ENCODE measurements around the gene PTPRG.

PTPRG gene

GRCh38 chr3:61663356-61664104, 102.2 kb downstream of the PTPRG start:
- no peak for DNase-seq

- DNase-seq = peak; percentile 36
These were observed 102.7 kb downstream of the PTPRG start for GRCh38 chr3:61664105-61664482.

GRCh38 chr3:61665121-61665520, 103.8 kb downstream of the PTPRG start:
- no peak for DNase-seq

GRCh38 chr3:61665987-61666386, 104.6 kb downstream of the PTPRG start:
- peak; percentile 27 for DNase-seq

GRCh38 chr3:61666615-61667330, 105.4 kb downstream of the PTPRG start:
- DNase-seq = peak; percentile 59

- peak; percentile 24 for DNase-seq
These were observed 106.0 kb downstream of the PTPRG start for GRCh38 chr3:61667383-61667782.

GRCh38 chr3:61667814-61668213, 106.4 kb downstream of the PTPRG start:
- DNase-seq = peak; percentile 50

GRCh38 chr3:61668317-61668864, 107.0 kb downstream of the PTPRG start:
- no peak for DNase-seq

- peak; percentile 24 for DNase-seq
These were observed 107.8 kb downstream of the PTPRG start for GRCh38 chr3:61669203-61669602.

- peak; percentile 81 for DNase-seq
These were observed 108.4 kb downstream of the PTPRG start for GRCh38 chr3:61669668-61670299.

- no peak for DNase-seq
These were observed 112.3 kb downstream of the PTPRG start for GRCh38 chr3:61673651-61674050.

- DNase-seq = no peak
These were observed 113.2 kb downstream of the PTPRG start for GRCh38 chr3:61674596-61674995.

- DNase-seq = no peak
These were observed 117.7 kb downstream of the PTPRG start for GRCh38 chr3:61679026-61679425.

GRCh38 chr3:61680617-61681016, 119.2 kb downstream of the PTPRG start:
- DNase-seq = no peak

GRCh38 chr3:61681636-61682035, 120.3 kb downstream of the PTPRG start:
- DNase-seq = no peak

GRCh38 chr3:61682671-61683548, 121.5 kb downstream of the PTPRG start:
- peak; percentile 97 for DNase-seq

GRCh38 chr3:61683549-61684236, 122.3 kb downstream of the PTPRG start:
- DNase-seq = peak; percentile 36

GRCh38 chr3:61684386-61684785, 123.0 kb downstream of the PTPRG start:
- DNase-seq = peak; percentile 18

GRCh38 chr3:61685755-61686154, 124.4 kb downstream of the PTPRG start:
- DNase-seq = peak; percentile 84

GRCh38 chr3:61686228-61686648, 124.9 kb downstream of the PTPRG start:
- DNase-seq = peak; percentile 44

- DNase-seq = peak; percentile 23
These were observed 125.8 kb downstream of the PTPRG start for GRCh38 chr3:61687206-61687605.

Measured in NCI-H69 (cell line).